Measurements from ENCODE around the gene RALGPS1.

Gene RALGPS1

DNA sequence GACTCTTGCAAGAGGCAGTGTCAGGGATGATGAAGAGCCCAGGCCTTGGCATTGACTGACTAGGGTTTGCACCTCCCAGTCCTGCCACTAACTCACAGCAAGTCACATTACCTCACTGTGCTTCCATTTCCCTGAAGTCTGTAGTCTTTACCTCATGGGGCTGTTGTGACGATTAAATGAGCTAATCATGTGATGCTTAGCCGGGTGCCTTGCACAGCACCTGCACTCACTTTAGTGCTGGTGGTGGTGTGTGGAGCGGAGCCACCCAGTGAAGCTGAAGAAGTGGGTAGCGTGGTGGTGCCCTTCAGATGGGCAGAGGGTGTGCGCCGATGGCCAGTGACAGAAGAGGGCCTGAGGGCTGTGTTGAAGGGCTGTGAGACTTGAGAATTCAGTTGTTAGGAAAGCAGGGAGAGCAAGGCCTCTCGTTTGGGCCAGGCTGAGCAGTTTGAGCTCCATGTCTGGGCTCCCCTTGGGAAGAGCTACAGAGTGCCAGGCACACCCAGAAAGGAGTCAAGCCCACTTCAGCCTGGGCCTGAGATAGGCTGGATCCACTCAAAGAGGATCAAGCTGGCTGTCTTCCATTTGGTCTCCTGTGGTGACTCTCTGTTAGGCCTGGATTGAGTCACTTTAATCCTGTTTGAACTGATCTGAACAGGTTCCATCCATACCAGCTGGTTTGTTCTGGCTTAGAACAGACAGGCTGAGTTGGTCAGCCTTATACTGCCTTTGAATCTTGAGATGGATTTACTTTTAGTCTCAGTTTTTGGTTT, 42.5 kb downstream of the RALGPS1 start:
- no peak for DNase-seq

DNA sequence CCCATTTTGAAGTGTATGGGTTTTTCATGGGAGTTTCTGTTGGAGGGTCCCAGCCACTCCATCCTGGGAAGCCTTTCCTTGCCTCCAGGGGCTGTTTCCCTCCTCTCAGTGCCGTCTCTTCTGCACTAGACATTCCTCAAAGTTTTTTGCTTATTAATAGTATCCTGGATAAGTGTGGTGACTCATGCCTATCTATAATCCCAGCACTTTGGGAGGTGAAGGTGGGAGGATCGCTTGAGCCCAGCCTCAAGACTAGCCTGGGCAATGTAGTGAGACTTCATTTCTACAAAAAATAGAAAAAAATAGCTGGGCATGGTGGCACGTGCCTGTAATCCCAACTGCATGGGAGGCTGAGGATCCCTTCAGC, 43.1 kb downstream of the RALGPS1 start:
- no peak for DNase-seq

DNA sequence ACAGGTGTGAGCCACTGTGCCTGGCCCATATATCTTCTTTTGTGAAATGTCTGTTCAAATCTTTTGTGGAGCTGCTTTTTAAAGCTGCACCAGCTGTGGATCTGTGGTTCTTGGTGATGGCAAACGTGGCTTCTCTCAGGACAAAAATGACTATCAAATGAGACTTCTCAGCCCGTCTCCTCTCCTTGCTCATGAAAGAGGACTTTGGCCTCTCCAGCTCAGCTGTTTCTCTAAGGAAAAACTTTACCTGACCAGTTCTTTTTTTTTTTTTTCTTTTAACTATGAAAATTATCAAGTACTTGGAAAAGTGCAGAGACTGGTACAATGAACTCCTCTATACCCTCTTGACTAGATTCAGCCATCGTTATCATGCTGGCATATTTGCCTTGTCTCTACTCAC, 44.8 kb downstream of the RALGPS1 start:
- no peak for DNase-seq

GRCh38 chr9:126959917-126960316, 45.3 kb downstream of the RALGPS1 start:
- no peak for DNase-seq

- DNase-seq, result no peak
These were observed 47.8 kb downstream of the RALGPS1 start for GRCh38 chr9:126962336-126962735.

- no peak for DNase-seq
These were observed 50.5 kb downstream of the RALGPS1 start for GRCh38 chr9:126965077-126965476.

GRCh38 chr9:126965541-126966428, 51.2 kb downstream of the RALGPS1 start:
- no peak for DNase-seq

GRCh38 chr9:126971261-126971660, 56.7 kb downstream of the RALGPS1 start:
- no peak for DNase-seq

GRCh38 chr9:126973651-126974529, 59.3 kb downstream of the RALGPS1 start:
- DNase-seq, result no peak

GRCh38 chr9:126974594-126974993, 60.0 kb downstream of the RALGPS1 start:
- no peak for DNase-seq

- no peak for DNase-seq
These were observed 61.0 kb downstream of the RALGPS1 start for GRCh38 chr9:126975327-126976220.

DNA sequence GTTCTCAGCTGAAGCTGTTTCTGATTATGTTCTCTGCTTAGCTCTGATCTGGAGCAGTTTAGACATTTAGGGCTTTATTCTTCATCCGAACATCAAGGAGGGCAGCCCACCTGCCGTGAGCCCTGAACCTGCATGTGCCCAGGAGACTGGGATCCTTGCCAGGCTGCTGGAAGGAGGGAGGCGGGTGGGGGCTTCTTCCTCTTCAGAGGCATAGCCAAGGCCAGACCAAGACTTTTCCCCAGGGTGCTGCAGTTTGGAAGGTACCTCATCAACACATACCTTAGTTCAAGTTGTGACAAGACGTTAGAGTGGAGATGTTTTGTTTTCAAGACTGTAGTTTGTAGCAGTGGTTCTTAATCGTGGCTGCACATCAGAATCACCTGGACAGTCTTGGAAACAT, 64.9 kb downstream of the RALGPS1 start:
- DNase-seq, result no peak

- no peak for DNase-seq
These were observed 65.6 kb downstream of the RALGPS1 start for GRCh38 chr9:126980231-126980630.

DNA sequence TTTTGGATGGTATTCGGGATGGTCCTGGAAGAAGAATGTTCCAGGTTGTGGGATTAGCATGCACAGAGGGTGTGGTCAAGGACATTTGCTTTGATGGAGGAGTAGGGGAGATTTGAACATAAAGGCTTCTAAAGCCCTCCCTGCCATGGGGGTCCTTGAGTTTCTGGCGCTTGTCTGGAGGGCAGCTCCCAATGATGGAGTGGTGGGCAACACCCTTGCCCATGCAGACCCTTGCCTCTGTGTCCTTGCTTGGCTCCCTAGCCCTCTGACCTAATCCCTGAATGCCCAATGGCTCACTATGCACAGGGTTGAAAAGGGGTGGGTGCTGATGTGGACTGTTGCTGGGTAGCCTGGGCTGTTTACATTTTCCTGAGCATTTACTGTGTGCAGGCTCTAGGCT, 66.6 kb downstream of the RALGPS1 start:
- DNase-seq, result no peak

- no peak for DNase-seq
These were observed 67.8 kb downstream of the RALGPS1 start for GRCh38 chr9:126982215-126983002.

DNA sequence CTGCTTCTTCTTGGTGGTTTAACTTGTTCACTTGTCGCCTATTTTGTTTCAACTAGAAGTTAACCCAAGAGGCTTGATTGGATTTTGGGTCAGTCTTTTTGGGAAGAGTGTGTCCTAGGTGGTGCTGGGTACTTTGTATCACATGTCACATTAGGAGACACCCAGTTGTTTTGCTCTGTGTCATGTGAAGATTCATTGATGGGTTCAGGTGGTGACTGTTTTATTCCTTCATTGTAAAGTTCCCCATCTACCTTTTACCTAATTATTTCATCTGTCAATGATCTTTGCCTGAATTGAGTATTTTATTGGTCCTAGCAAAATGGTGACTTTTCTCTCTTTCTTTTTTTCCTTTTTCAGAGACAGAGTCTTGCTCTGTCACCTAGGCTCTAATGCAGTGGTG, 69.2 kb downstream of the RALGPS1 start:
- no peak for DNase-seq

DNA sequence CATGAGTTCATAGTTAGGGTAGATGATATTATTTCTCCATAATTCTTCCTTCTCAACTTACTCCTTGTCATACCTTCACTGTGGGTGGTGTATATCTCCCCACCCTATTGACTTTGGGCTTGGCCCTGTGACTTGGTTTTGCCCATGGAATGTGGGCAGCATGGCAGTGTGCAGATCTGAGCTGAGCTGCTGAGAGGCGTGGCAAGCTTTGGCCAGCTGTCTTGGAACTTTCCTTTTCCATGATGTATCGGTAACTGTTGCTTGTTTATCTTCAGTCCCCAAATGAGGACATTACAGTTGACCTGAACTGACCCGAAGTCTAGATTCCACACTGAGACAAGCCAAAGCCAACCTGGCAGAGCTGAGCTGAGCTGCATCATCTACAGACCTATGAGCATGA, 70.4 kb downstream of the RALGPS1 start:
- no peak for DNase-seq

DNA sequence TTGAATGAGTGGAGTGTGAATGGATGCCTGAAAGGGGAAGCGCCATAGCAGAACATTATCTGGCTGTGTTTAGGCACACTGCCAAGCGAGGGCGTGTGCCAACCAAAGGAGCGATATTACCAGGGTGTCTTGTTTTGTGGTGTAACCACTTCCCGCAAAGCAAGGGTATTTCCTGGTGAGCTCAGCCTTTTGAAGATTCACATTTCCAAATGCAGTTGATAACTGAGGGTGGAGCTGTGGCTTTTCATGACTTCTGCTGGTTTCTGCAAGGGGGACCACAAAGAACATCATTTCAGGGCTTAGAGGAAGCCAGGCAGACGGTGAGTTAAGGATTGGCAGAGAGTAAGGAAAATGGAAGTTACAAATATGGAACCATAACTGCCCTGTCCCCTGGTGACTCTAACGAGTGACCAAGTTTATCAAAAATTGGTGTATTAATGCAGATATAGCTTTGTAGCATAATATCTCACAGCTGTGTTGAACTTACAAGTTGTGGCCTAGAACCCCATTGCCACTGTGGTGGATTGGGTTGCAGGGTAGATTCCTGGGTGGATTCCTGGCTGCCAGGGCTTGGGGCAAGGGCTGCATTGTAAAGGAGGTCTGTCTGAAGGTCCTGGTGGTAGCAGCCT, 71.4 kb downstream of the RALGPS1 start:
- DNase-seq, result peak; percentile 83

GRCh38 chr9:126986506-126986951, 71.9 kb downstream of the RALGPS1 start:
- no peak for DNase-seq

- DNase-seq, result no peak
These were observed 74.3 kb downstream of the RALGPS1 start for GRCh38 chr9:126988857-126989256.
